Sigmoid colon (tissue), 7 donors: ENCODE data around the gene ZMIZ1. TPM values are rescaled to one million over a fixed set of nuclear protein-coding genes. Genes with fewer than 3 reads are reported as not detected.
A peak's percentile ranks its signal among the peaks of the same experiment; 100 is the strongest.

ENCODE experiments used
- DNase-seq: peaks from one replicate; pipeline ENCODE4 v3.0.0-alpha.2; 2019
- H3K27ac ChIP-seq, 4 donors: fragments of 200-600 bp; sonication (generic); one replicate each; pipeline ENCODE4 v1.5.1; 2016 to 2019; ENCODE audit warnings: mild to moderate bottlenecking in 1 of 4
- H3K27me3 ChIP-seq, 3 donors: fragments of 200-600 bp; sonication (generic); one replicate each; pipeline ENCODE4 v1.5.1; 2019; ENCODE audit warnings: mild to moderate bottlenecking in 1 of 3
- H3K36me3 ChIP-seq, 4 donors: fragments of 200-600 bp; sonication (generic); one replicate each; pipeline ENCODE4 v1.5.1; 2016 to 2019
- H3K4me1 ChIP-seq, 4 donors: fragments of 200-600 bp; sonication (generic); one replicate each; pipeline ENCODE4 v1.5.1; 2017 to 2019
- H3K4me3 ChIP-seq, 4 donors: fragments of 200-600 bp; sonication (generic); one replicate each; pipeline ENCODE4 v1.5.1; 2017 to 2019; ENCODE audit warnings: mild to moderate bottlenecking in 2 of 4, moderate library complexity in 1 of 4
- H3K9me3 ChIP-seq, 4 donors: fragments of 200-600 bp in 3 of 4; sonication (generic) in 3 of 4; one replicate each; pipeline versions ENCODE4 v1.5.1 to v1.6.1; 2013 to 2019
- EP300 ChIP-seq, 4 donors: sonication (generic); formaldehyde crosslinking; IDR thresholded peaks; one replicate each; pipeline ENCODE4 v1.6.1; 2017; ENCODE audit warnings: antibody characterized with exemption in 4 of 4
- POLR2A ChIP-seq, 2 donors: fragments of 450-650 bp; IDR thresholded peaks; one replicate each; pipeline ENCODE4 v1.6.1; 2016; ENCODE audit warnings: antibody characterized with exemption in 2 of 2, mild to moderate bottlenecking in 2 of 2, moderate library complexity in 2 of 2
- POLR2AphosphoS5 ChIP-seq, 4 donors: sonication (generic); formaldehyde crosslinking; IDR thresholded peaks; one replicate each; pipeline ENCODE4 v1.6.1; 2017; ENCODE audit warnings: antibody characterized with exemption in 4 of 4
- WGBS, 2 donors: extraction: QIAGEN DNeasy Blood & Tissue Kit; methylation state at CpG; one replicate each; pipeline ENCODE4 v1.1.7; 2013; 5-methylcytosine and 5-hydroxymethylcytosine counted together
- intact Hi-C: fragments of 100-400 bp; cut with DNase I; formaldehyde crosslinking; loops from one replicate; pipeline ENCODE4 v1.15.1; 2023
- polyA plus RNA-seq, 3 donors: library from polyadenylated mRNA; stranded (reverse); fragments of 200-250 nt; gene quantifications; one replicate each; pipeline ENCODE4 v1.2.3, GENCODE V29; 2013
- total RNA-seq, 4 donors: library from RNA; depleted of rRNA; stranded (reverse); fragments of >200 nt; gene quantifications; one replicate each; pipeline ENCODE4 v1.1.0, GENCODE V29; 2016
- TF ChIP-seq, protein P1 (sequence below), 4 experiments: fragments of 450-650 bp in 3 of 4; fragments of 200-600 bp in 1 of 4; IDR thresholded peaks; one replicate each; pipeline ENCODE4 v1.5.1; 2016 to 2019; ENCODE audit warnings: antibody characterized with exemption in 4 of 4, mild to moderate bottlenecking in 3 of 4, moderate library complexity in 2 of 4
- donor health status: healthy with polysubstance abuse.
- donor health status: Bipolar disorder and iron deficiency.
- donor health status: healthy.

The ZMIZ1 gene
- total and polyA plus RNA-seq, 7 donors: 17.4 to 49.3 (median 31.5) TPM

DNA sequence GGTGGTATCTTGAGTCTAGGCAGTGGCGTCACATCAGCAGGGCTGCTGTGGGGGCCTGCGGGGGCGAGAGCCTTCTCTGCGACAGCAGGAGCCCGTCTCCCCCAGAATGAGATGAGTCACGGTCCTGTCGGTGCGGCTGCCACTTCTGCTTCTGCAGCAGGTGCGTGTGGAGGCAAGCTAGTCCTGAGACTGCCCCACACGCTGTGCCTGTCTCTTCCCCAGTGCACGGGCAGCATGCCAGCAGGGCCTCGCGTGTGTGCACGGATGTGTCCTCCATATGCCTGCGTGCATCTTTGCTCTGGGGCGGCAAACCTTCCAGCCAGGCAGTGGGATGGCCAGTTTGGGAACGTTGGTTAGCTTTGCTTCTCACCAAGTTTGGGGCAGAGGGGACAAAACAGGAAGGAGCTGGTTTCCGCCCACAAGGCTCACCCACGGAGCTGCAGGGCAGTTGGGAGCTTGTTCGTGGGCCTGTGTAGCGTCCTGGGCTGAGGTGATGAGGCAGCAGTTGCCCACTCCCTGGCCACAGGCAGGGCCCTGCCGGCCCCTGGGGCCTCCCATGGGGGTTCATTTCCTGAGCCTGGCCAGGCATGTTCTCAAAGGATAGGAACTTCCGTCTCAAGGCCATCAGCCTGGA lies 217.7 kb downstream of the ZMIZ1 start:
- TF ChIP-seq, protein P1, sequence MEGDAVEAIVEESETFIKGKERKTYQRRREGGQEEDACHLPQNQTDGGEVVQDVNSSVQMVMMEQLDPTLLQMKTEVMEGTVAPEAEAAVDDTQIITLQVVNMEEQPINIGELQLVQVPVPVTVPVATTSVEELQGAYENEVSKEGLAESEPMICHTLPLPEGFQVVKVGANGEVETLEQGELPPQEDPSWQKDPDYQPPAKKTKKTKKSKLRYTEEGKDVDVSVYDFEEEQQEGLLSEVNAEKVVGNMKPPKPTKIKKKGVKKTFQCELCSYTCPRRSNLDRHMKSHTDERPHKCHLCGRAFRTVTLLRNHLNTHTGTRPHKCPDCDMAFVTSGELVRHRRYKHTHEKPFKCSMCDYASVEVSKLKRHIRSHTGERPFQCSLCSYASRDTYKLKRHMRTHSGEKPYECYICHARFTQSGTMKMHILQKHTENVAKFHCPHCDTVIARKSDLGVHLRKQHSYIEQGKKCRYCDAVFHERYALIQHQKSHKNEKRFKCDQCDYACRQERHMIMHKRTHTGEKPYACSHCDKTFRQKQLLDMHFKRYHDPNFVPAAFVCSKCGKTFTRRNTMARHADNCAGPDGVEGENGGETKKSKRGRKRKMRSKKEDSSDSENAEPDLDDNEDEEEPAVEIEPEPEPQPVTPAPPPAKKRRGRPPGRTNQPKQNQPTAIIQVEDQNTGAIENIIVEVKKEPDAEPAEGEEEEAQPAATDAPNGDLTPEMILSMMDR (IDR thresholded peaks at IDR 0.05): no peak
- TF ChIP-seq EP300 (IDR thresholded peaks at IDR 0.05) (peak in 1 of 4 donors; percentile 13), POLR2A (IDR thresholded peaks at IDR 0.05) (no peak), POLR2AphosphoS5 (IDR thresholded peaks at IDR 0.05) (peak in 2 of 4 donors; percentile 20 to 33)
- Histone ChIP-seq H3K27ac (peak overlapping the region; percentile 59 to 72 (median 62)), H3K27me3 (no peaks in the 10 kb centered on the region), H3K9me3 (no peaks in the 10 kb centered on the region), H3K36me3 (peaks cover 9 to 51% (median 22%) of the 10 kb centered on the region in 4 donors), H3K4me3 (no peak overlapping the region), H3K4me1 (peaks cover 0 to 48% (median 43%) of the 10 kb centered on the region in 4 donors)
- WGBS, 2 donors: 42 to 79% methylated on average over 23 of the region's 23 CpGs
- DNase-seq: peak; percentile 92
- intact Hi-C loops: no loop called here

GRCh38 chr10:79287973-79288723 lies 219.4 kb downstream of the ZMIZ1 start:
- Histone ChIP-seq H3K36me3 (peaks cover 10 to 52% (median 34%) of the 10 kb centered on the region in 4 donors), H3K4me3 (no peak overlapping the region), H3K27me3 (no peaks in the 10 kb centered on the region), H3K27ac (peak overlapping the region in 2 of 4 donors; percentile 16 to 72), H3K4me1 (peaks cover 0 to 54% (median 45%) of the 10 kb centered on the region in 4 donors), H3K9me3 (no peaks in the 10 kb centered on the region)
- WGBS, 2 donors: 87% methylated on average over 15 of the region's 15 CpGs
- no peak for DNase-seq
- no peak for TF ChIP-seq POLR2AphosphoS5 (IDR thresholded peaks at IDR 0.05)
- TF ChIP-seq, protein P1 (IDR thresholded peaks at IDR 0.05): no peak
- no peak for TF ChIP-seq POLR2A (IDR thresholded peaks at IDR 0.05)
- no peak for TF ChIP-seq EP300 (IDR thresholded peaks at IDR 0.05)
- intact Hi-C loops: no loop called here

DNA sequence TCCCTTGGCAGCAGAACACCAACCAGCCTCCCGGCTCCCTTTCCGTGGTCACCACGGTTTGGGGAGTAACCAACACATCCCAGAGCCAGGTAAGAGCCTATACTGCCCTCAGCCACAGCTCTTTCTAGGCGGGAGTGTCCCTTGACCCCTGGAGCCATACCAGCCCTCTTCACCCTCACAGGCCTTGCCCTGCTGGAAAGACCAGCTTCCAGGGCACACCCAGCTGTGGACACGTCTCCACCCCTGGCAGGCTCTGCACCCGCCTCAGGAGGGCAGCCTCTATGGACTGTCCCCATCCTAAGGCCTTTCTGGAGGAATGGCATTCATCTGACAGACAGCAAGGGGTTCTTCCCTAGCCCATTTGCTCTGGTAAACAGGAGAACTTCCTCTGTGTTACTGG lies 221.0 kb downstream of the ZMIZ1 start:
- DNase-seq: no peak
- Histone ChIP-seq H3K4me3 (no peak overlapping the region), H3K27me3 (no peaks in the 10 kb centered on the region), H3K36me3 (peaks cover 10 to 66% (median 48%) of the 10 kb centered on the region in 4 donors), H3K4me1 (peaks cover 0 to 49% (median 30%) of the 10 kb centered on the region in 4 donors), H3K9me3 (no peaks in the 10 kb centered on the region), H3K27ac (peak overlapping the region in 1 of 4 donors; percentile 7)
- TF ChIP-seq EP300 (IDR thresholded peaks at IDR 0.05): no peak
- TF ChIP-seq POLR2A (IDR thresholded peaks at IDR 0.05): no peak
- TF ChIP-seq, protein P1 (IDR thresholded peaks at IDR 0.05): no peak
- TF ChIP-seq POLR2AphosphoS5 (IDR thresholded peaks at IDR 0.05): no peak
- intact Hi-C loops: no loop called here
- 43 to 72% methylated on average over 6 of the region's 6 CpGs for WGBS, 2 donors

- H3K4me3 ChIP-seq: no peak overlapping the region
- DNase-seq: no peak
- no peaks in the 10 kb centered on the region for H3K9me3 ChIP-seq
- no peaks in the 10 kb centered on the region for H3K27me3 ChIP-seq
- intact Hi-C loops: no loop called here
- WGBS, 2 donors: 79 to 88% methylated on average over 14 of the region's 14 CpGs
- H3K36me3 ChIP-seq: peaks cover 21 to 83% (median 63%) of the 10 kb centered on the region in 4 donors
- H3K27ac ChIP-seq: peak overlapping the region in 2 of 4 donors; percentile 14 to 54
- no peak for TF ChIP-seq EP300 (IDR thresholded peaks at IDR 0.05)
- TF ChIP-seq POLR2A (IDR thresholded peaks at IDR 0.05): no peak
- TF ChIP-seq, protein P1 (IDR thresholded peaks at IDR 0.05): no peak
- TF ChIP-seq POLR2AphosphoS5 (IDR thresholded peaks at IDR 0.05): no peak
- peaks cover 0 to 26% (median 8%) of the 10 kb centered on the region in 4 donors for H3K4me1 ChIP-seq
These were observed 223.4 kb downstream of the ZMIZ1 start for GRCh38 chr10:79292026-79292766.
